Ascending aorta (tissue), 2 donors: ENCODE data around the gene ABR. TPM values are rescaled to one million over a fixed set of nuclear protein-coding genes. Genes with fewer than 3 reads are reported as not detected.

Experiments used
- DNase-seq, 2 donors: peaks; one replicate each; pipeline ENCODE4 v3.0.0-alpha.2; 2019; ENCODE audit warnings: low spot score in 2 of 2
- H3K27ac ChIP-seq, 2 donors: fragments of 200-600 bp; sonication (generic); one replicate each; pipeline ENCODE4 v1.5.1; 2016 to 2017; ENCODE audit warnings: mild to moderate bottlenecking in 1 of 2
- H3K27me3 ChIP-seq: fragments of 200-600 bp; sonication (generic); one replicate; pipeline ENCODE4 v1.5.1; 2017
- H3K36me3 ChIP-seq, 2 donors: fragments of 200-600 bp; sonication (generic); one replicate each; pipeline ENCODE4 v1.5.1; 2016
- H3K4me1 ChIP-seq, 2 donors: fragments of 200-600 bp; sonication (generic); one replicate each; pipeline ENCODE4 v1.5.1; 2016 to 2017; ENCODE audit warnings: mild to moderate bottlenecking in 1 of 2
- H3K4me3 ChIP-seq, 2 donors: fragments of 200-600 bp; sonication (generic); one replicate each; pipeline ENCODE4 v1.5.1; 2016 to 2017; ENCODE audit warnings: mild to moderate bottlenecking in 1 of 2
- H3K9me3 ChIP-seq, 2 donors: fragments of 200-600 bp; sonication (generic); one replicate each; pipeline ENCODE4 v1.5.1; 2016
- intact Hi-C: fragments of 100-400 bp; cut with DNase I; formaldehyde crosslinking; loops from one replicate; pipeline ENCODE4 v1.15.1; 2023
- total RNA-seq: library from RNA; depleted of rRNA; stranded (reverse); fragments of >200 nt; gene quantifications from one replicate; pipeline ENCODE4 v1.1.0, GENCODE V29; 2016
- TF ChIP-seq, protein P1 (sequence below), 3 experiments: fragments of 200-600 bp in 2 of 3; fragments of 450-650 bp in 1 of 3; sonication (generic) in 2 of 3; IDR thresholded peaks; one replicate each; pipeline ENCODE4 v1.5.1; 2016 to 2019; ENCODE audit warnings: antibody characterized with exemption in 3 of 3, mild to moderate bottlenecking in 1 of 3, moderate library complexity in 1 of 3

The ABR gene
- total RNA-seq, 1 donor from 2014 or later: 184 TPM

- no peaks in the 10 kb centered on the region for H3K27me3 ChIP-seq
- H3K9me3 ChIP-seq: no peaks in the 10 kb centered on the region
- intact Hi-C loops: no loop called here
- DNase-seq: no peak
- TF ChIP-seq, protein P1, sequence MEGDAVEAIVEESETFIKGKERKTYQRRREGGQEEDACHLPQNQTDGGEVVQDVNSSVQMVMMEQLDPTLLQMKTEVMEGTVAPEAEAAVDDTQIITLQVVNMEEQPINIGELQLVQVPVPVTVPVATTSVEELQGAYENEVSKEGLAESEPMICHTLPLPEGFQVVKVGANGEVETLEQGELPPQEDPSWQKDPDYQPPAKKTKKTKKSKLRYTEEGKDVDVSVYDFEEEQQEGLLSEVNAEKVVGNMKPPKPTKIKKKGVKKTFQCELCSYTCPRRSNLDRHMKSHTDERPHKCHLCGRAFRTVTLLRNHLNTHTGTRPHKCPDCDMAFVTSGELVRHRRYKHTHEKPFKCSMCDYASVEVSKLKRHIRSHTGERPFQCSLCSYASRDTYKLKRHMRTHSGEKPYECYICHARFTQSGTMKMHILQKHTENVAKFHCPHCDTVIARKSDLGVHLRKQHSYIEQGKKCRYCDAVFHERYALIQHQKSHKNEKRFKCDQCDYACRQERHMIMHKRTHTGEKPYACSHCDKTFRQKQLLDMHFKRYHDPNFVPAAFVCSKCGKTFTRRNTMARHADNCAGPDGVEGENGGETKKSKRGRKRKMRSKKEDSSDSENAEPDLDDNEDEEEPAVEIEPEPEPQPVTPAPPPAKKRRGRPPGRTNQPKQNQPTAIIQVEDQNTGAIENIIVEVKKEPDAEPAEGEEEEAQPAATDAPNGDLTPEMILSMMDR (IDR thresholded peaks at IDR 0.05): no peak
- H3K27ac ChIP-seq: no peak overlapping the region
- H3K4me3 ChIP-seq: no peak overlapping the region
- peaks cover 12 to 35% of the 10 kb centered on the region in 2 donors for H3K4me1 ChIP-seq
- H3K36me3 ChIP-seq: peaks cover 8 to 23% of the 10 kb centered on the region in 2 donors
Observed at GRCh38 chr17:1032391-1032790, 147.4 kb downstream of the ABR start.

DNA sequence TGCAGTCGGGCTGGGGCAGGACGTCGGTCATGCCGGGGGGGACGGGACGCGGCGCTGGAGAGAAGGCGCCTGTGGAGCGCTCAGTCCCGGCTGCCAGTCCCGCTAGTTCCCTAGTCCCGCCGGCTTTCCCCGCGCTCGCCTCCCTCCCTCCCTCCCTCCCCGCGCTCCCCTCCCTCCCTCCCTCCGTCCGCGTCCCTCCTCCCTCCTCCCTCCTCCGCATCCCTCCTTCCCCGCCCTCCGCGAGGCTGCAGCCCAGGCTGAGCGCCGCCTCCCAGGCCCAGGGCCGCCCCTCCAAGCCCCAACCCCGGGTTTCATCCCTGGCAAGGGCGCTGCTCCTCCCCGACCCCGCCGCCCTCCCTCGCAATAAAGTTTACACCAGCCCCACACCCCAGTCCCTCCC is 148.1 kb downstream of the ABR start:
- Histone ChIP-seq H3K9me3 (no peaks in the 10 kb centered on the region), H3K27ac (peak overlapping the region; percentile 73 to 81), H3K4me1 (peaks cover 12 to 41% of the 10 kb centered on the region in 2 donors), H3K4me3 (peak overlapping the region; percentile 51 to 68), H3K36me3 (peaks cover 5 to 25% of the 10 kb centered on the region in 2 donors), H3K27me3 (no peaks in the 10 kb centered on the region)
- intact Hi-C loops: loop anchor here (2.0 kb wide), 1 partner anchor 29 kb away; no protein-coding TSS in a partner anchor
- TF ChIP-seq, protein P1 (IDR thresholded peaks at IDR 0.05): no peak
- DNase-seq: peak in 1 of 2 donors; percentile 78

GRCh38 chr17:1030684-1031532 is 148.9 kb downstream of the ABR start:
- Histone ChIP-seq H3K4me3 (peak overlapping the region; percentile 51 to 68), H3K9me3 (no peaks in the 10 kb centered on the region), H3K27ac (peak overlapping the region; percentile 73 to 81), H3K36me3 (peaks cover 5 to 21% of the 10 kb centered on the region in 2 donors), H3K4me1 (peaks cover 12 to 48% of the 10 kb centered on the region in 2 donors), H3K27me3 (no peaks in the 10 kb centered on the region)
- intact Hi-C loops: loop anchor here (1.0 to 2.0 kb wide), 2 partner anchors 16 to 28 kb away; no protein-coding TSS in a partner anchor
- no peak for DNase-seq
- TF ChIP-seq, protein P1 (IDR thresholded peaks at IDR 0.05): no peak

- Histone ChIP-seq H3K27ac (peak overlapping the region; percentile 73 to 81), H3K4me3 (peak overlapping the region; percentile 51 to 68), H3K9me3 (no peaks in the 10 kb centered on the region), H3K36me3 (peaks cover 7 to 27% of the 10 kb centered on the region in 2 donors), H3K4me1 (peaks cover 12 to 48% of the 10 kb centered on the region in 2 donors), H3K27me3 (no peaks in the 10 kb centered on the region)
- intact Hi-C loops: loop anchor here (1.0 to 2.0 kb wide), 2 partner anchors 17 to 27 kb away; no protein-coding TSS in a partner anchor
- TF ChIP-seq, protein P1 (IDR thresholded peaks at IDR 0.05): no peak
- DNase-seq: no peak
Observed at GRCh38 chr17:1029922-1030644, 149.7 kb downstream of the ABR start.

DNA sequence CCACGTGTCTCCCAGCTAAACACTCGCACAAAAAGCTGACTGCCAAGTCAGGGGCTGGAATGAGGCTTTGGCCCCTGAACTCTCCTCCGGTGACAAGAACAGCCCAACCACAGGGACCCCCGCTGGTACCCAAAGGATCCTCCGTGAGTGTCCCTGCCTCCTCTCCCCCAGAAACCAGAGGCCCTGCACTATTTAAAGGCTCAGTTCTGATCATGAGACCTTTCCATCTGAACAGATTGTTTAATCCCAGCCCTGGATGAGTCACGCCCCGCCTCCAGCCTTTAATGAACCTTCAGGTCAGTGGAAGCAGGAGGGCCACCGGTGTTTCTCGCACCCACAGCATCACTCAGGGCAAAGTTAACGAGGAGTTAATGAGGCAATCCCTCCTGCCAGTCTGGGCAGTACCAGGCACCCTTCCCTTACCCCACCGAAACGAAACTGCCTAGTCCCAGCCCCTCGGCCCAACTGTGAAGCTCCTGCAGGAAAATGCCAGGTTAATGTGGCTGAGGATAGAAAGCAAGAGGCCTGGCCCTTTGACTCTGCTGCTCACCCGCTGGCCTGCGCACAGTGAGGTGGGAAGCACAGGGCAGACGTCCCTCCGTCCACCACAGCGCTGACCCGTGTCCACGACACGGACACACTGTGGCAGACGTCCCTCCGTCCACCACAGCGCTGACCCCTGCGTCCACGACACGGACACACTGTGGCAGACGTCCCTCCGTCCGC is 150.4 kb downstream of the ABR start:
- peak overlapping the region; percentile 73 to 81 for H3K27ac ChIP-seq
- DNase-seq: peak; percentile 48 to 87
- intact Hi-C loops: no loop called here

More for the DNA sequence above, 150.4 kb downstream of the ABR start:
- H3K9me3 ChIP-seq: no peaks in the 10 kb centered on the region
- TF ChIP-seq, protein P1 (IDR thresholded peaks at IDR 0.05): no peak
- H3K36me3 ChIP-seq: peaks cover 4 to 27% of the 10 kb centered on the region in 2 donors
- H3K4me1 ChIP-seq: peaks cover 12 to 48% of the 10 kb centered on the region in 2 donors
- peak overlapping the region; percentile 51 to 68 for H3K4me3 ChIP-seq
- no peaks in the 10 kb centered on the region for H3K27me3 ChIP-seq
